Panc1 (cell line): ENCODE measurements around the gene LHFPL2. TPM values are rescaled to one million over a fixed set of nuclear protein-coding genes. Genes with fewer than 3 reads are reported as not detected.

Experiments
- ATAC-seq: fragments of 200-7000 bp; cut with Tn5 transposase; 2 replicates; pipeline ENCODE4 v1.9.1; 2020; ENCODE audit warnings: mild to moderate bottlenecking, moderate library complexity
- BruUV-seq: library from RNA; stranded (reverse); fragments of 400-500 nt; replicated peaks from 2 replicates; lab custom pipeline; 2021; lab: Mats Ljungman, UMichigan
- CTCF ChIA-PET: fragments of 300-600 bp; sonication (Branson Sonifier 250); formaldehyde crosslinking; loops from one replicate; lab custom pipeline; 2022; ENCODE audit warnings: antibody characterized with exemption; lab: Charles Lee
- POLR2A ChIA-PET: fragments of 300-600 bp; sonication (Branson Sonifier 250); formaldehyde crosslinking; loops from one replicate; lab custom pipeline; 2022; ENCODE audit warnings: antibody characterized with exemption; lab: Charles Lee
- DNase-seq: peaks from one replicate; pipeline ENCODE4 v3.0.0-alpha.2; 2010; ENCODE audit warnings: low read depth, low spot score
- H3K27ac ChIP-seq: 2 replicates; pipeline ENCODE4 v1.5.1; 2011; ENCODE audit warnings: mild to moderate bottlenecking, low read length, inconsistent platforms
- H3K27me3 ChIP-seq: fragments of 200-500 bp; sonication (Bioruptor generic); 2 replicates; pipeline ENCODE4 v1.6.0; 2014; ENCODE audit warnings: low read length, inconsistent platforms; ENCODE audit not compliant: control insufficient read depth, insufficient read depth
- H3K36me3 ChIP-seq: fragments of 200-500 bp; sonication (Bioruptor generic); 2 replicates; pipeline ENCODE4 v1.5.1; 2014; ENCODE audit warnings: inconsistent platforms, mild to moderate bottlenecking, low read length, moderate library complexity; ENCODE audit not compliant: control insufficient read depth, insufficient read depth
- H3K4me1 ChIP-seq: 2 replicates; pipeline ENCODE4 v1.5.1; 2011; ENCODE audit warnings: inconsistent platforms, mild to moderate bottlenecking, low read length, moderate library complexity; ENCODE audit not compliant: control insufficient read depth, insufficient read depth
- H3K4me3 ChIP-seq, 2 experiments: 2 replicates each; pipeline ENCODE4 v1.5.1; 2011 to 2012; ENCODE audit warnings: low read depth in 2 of 2, low read length in 2 of 2, mild to moderate bottlenecking in 2 of 2, inconsistent platforms in 1 of 2, moderate library complexity in 1 of 2
- H3K9me3 ChIP-seq: fragments of 200-500 bp; sonication (Bioruptor generic); 2 replicates; pipeline ENCODE4 v1.5.1; 2014; ENCODE audit warnings: low read depth, mild to moderate bottlenecking, inconsistent platforms, low read length, moderate library complexity; ENCODE audit not compliant: control insufficient read depth, insufficient read depth
- CTCF ChIP-seq: fragments of 450-650 bp; IDR thresholded peaks from 2 replicates; pipeline ENCODE4 v1.5.1; 2017; ENCODE audit warnings: mild to moderate bottlenecking
- POLR2AphosphoS5 ChIP-seq: IDR thresholded peaks from 2 replicates; pipeline ENCODE4 v1.6.1; 2012; ENCODE audit warnings: mild to moderate bottlenecking, low read depth, low read length, moderate library complexity
- REST ChIP-seq, 2 experiments: IDR thresholded peaks; 2 replicates each; pipeline ENCODE4 v1.6.1; 2011 to 2012; ENCODE audit warnings: low read depth in 2 of 2, control low read depth in 1 of 2, low read length in 1 of 2, mild to moderate bottlenecking in 1 of 2, moderate library complexity in 1 of 2; ENCODE audit not compliant: insufficient read depth in 1 of 2
- SIN3A ChIP-seq: IDR thresholded peaks from 2 replicates; pipeline ENCODE4 v1.6.1; 2012; ENCODE audit warnings: low read depth, mild to moderate bottlenecking, low read length, moderate library complexity, borderline replicate concordance; ENCODE audit not compliant: insufficient read depth
- TCF7L2 ChIP-seq: IDR thresholded peaks from 2 replicates; pipeline ENCODE4 v1.6.1; 2011; ENCODE audit warnings: mild to moderate bottlenecking, low read depth, low read length, inconsistent platforms
- in situ Hi-C: cut with HindIII; loops from 2 replicates; pipeline ENCODE4 v1.10.0; 2016; ENCODE audit warnings: low sequenced_read_pairs, low pct_unique_long_range_greater_than_20kb
- intact Hi-C: fragments of 100-400 bp; cut with micrococcal nuclease; formaldehyde crosslinking; loops from one replicate; pipeline ENCODE4 v1.10.0; 2022; ENCODE audit not compliant: unreplicated experiment
- total RNA-seq: library from RNA; stranded (reverse); gene quantifications from one replicate; pipeline ENCODE4 v1.2.1, GENCODE V29; 2021; ENCODE audit not compliant: unreplicated experiment

The LHFPL2 gene
- total RNA-seq, 1 experiment from 2014 or later = 25.8 TPM

- no peak for DNase-seq
- BruUV-seq = no TSS peak
- TF ChIP-seq REST (IDR thresholded peaks at IDR 0.05; ENCODE audit: insufficient read depth in 1 of 2, low read depth in 2 of 2, low read length in 1 of 2) (no peak), SIN3A (no peak), TCF7L2 (no peak), POLR2AphosphoS5 (no peak), CTCF (no peak)
- ATAC-seq = no peak
- peaks cover 7% of the 10 kb centered on the region; the same call in 1 of the 2 replicates for H3K4me1 ChIP-seq
- no peak overlapping the region for H3K27ac ChIP-seq
- CTCF ChIA-PET = no interaction called here
- H3K36me3 ChIP-seq = no peaks in the 10 kb centered on the region
- peaks cover 4% of the 10 kb centered on the region; the same call in 1 of the 2 replicates for H3K9me3 ChIP-seq
- POLR2A ChIA-PET = interaction anchor here (0.6 kb wide), 2 partner anchors 66 to 104 kb away, joined by 3 read pairs; no protein-coding TSS in a partner anchor
- intact Hi-C loops = no loop called here
- H3K27me3 ChIP-seq = no peaks in the 10 kb centered on the region
- no peak overlapping the region for H3K4me3 ChIP-seq
- in situ Hi-C loops = no loop called here
Observed at GRCh38 chr5:78566747-78567425, 81.7 kb downstream of the LHFPL2 start.

GRCh38 chr5:78565395-78565794 lies 83.2 kb downstream of the LHFPL2 start:
- H3K27me3 ChIP-seq = no peaks in the 10 kb centered on the region
- H3K4me3 ChIP-seq = no peak overlapping the region
- CTCF ChIA-PET = no interaction called here
- H3K9me3 ChIP-seq = peaks cover 4% of the 10 kb centered on the region; the same call in 1 of the 2 replicates
- H3K4me1 ChIP-seq = peaks cover 7% of the 10 kb centered on the region; the same call in 1 of the 2 replicates
- DNase-seq = no peak
- no TSS peak for BruUV-seq
- H3K27ac ChIP-seq = no peak overlapping the region
- no peak for TF ChIP-seq CTCF
- TF ChIP-seq SIN3A = no peak
- TF ChIP-seq REST (IDR thresholded peaks at IDR 0.05; ENCODE audit: insufficient read depth in 1 of 2, low read depth in 2 of 2, low read length in 1 of 2) = no peak
- TF ChIP-seq POLR2AphosphoS5 = no peak
- TF ChIP-seq TCF7L2 = no peak
- in situ Hi-C loops = no loop called here
- no peaks in the 10 kb centered on the region for H3K36me3 ChIP-seq
- ATAC-seq = no peak
- intact Hi-C loops = no loop called here
- POLR2A ChIA-PET = no interaction called here
